SJCRH30 (cell line): ENCODE results near the gene FLRT3. TPM values are rescaled to one million over a fixed set of nuclear protein-coding genes. Genes with fewer than 3 reads are reported as not detected.
A peak's percentile ranks its signal among the peaks of the same experiment; 100 is the strongest.

Experiments used
- DNase-seq, 2 experiments: peaks; one replicate each; pipeline ENCODE4 v3.0.0-alpha.2; 2015 to 2020
- H3K27ac ChIP-seq: fragments of 250-450 bp; sonication (Bioruptor Pico); 2 replicates; pipeline ENCODE4 v1.5.1; 2020; ENCODE audit warnings: mild to moderate bottlenecking, moderate library complexity
- H3K27me3 ChIP-seq: fragments of 250-450 bp; sonication (Bioruptor Pico); 2 replicates; pipeline ENCODE4 v1.5.1; 2020; ENCODE audit warnings: mild to moderate bottlenecking, moderate library complexity
- H3K36me3 ChIP-seq: fragments of 250-450 bp; sonication (Bioruptor Pico); 2 replicates; pipeline ENCODE4 v1.5.1; 2020; ENCODE audit warnings: mild to moderate bottlenecking, moderate library complexity
- H3K4me1 ChIP-seq: fragments of 250-450 bp; sonication (Bioruptor Pico); 2 replicates; pipeline ENCODE4 v1.5.1; 2020; ENCODE audit warnings: mild to moderate bottlenecking, moderate library complexity
- H3K4me3 ChIP-seq: fragments of 250-450 bp; sonication (Bioruptor Pico); 2 replicates; pipeline ENCODE4 v1.5.1; 2020; ENCODE audit warnings: mild to moderate bottlenecking, moderate library complexity
- H3K9me3 ChIP-seq: fragments of 250-450 bp; sonication (Bioruptor Pico); replicated peaks from 2 replicates; pipeline ENCODE4 v1.5.1; 2020; ENCODE audit warnings: mild to moderate bottlenecking, moderate library complexity
- total RNA-seq: library from RNA; depleted of rRNA; stranded (reverse); fragments of >200 nt; shearing (Covaris generic); gene quantifications from 2 replicates; pipeline ENCODE4 v1.2.3, GENCODE V29; 2014

Gene FLRT3
- total RNA-seq, 1 experiment from 2014 or later, result 6.5 TPM

GRCh38 chr20:14341801-14342200, 4.4 kb upstream of the FLRT3 start:
- DNase-seq, result no peak
- H3K27ac ChIP-seq, result no peak overlapping the region
- H3K4me3 ChIP-seq, result no peak overlapping the region
- H3K4me1 ChIP-seq, result peaks cover 7% of the 10 kb centered on the region
- no peaks in the 10 kb centered on the region for H3K9me3 ChIP-seq
- H3K27me3 ChIP-seq, result no peaks in the 10 kb centered on the region
- H3K36me3 ChIP-seq, result no peaks in the 10 kb centered on the region

GRCh38 chr20:14336686-14337085, 726 bp downstream of the FLRT3 start:
- Histone ChIP-seq H3K9me3 (no peaks in the 10 kb centered on the region), H3K27ac (peak overlapping the region; percentile 44), H3K4me3 (peak overlapping the region; percentile 59), H3K36me3 (no peaks in the 10 kb centered on the region), H3K4me1 (peaks cover 4% of the 10 kb centered on the region; the same call in 1 of the 2 replicates), H3K27me3 (no peaks in the 10 kb centered on the region)
- peak; percentile 32 to 61 for DNase-seq

- Histone ChIP-seq H3K4me1 (peaks cover 4% of the 10 kb centered on the region; the same call in 1 of the 2 replicates), H3K9me3 (no peaks in the 10 kb centered on the region), H3K36me3 (no peaks in the 10 kb centered on the region), H3K27me3 (no peaks in the 10 kb centered on the region), H3K4me3 (peak overlapping the region; percentile 19), H3K27ac (no peak overlapping the region)
- peak in 1 of 2 experiments; percentile 12 for DNase-seq
Measured at GRCh38 chr20:14335052-14335451, 2.4 kb downstream of the FLRT3 start.

GRCh38 chr20:14334306-14334930, 3.0 kb downstream of the FLRT3 start:
- H3K36me3 ChIP-seq, result no peaks in the 10 kb centered on the region
- H3K27me3 ChIP-seq, result no peaks in the 10 kb centered on the region
- H3K27ac ChIP-seq, result no peak overlapping the region
- H3K4me1 ChIP-seq, result peaks cover 4% of the 10 kb centered on the region; the same call in 1 of the 2 replicates
- DNase-seq, result peak; percentile 75 to 88
- H3K9me3 ChIP-seq, result no peaks in the 10 kb centered on the region
- peak overlapping the region; percentile 19 for H3K4me3 ChIP-seq

- Histone ChIP-seq H3K36me3 (no peaks in the 10 kb centered on the region), H3K4me3 (no peak overlapping the region), H3K4me1 (peaks cover 4% of the 10 kb centered on the region; the same call in 1 of the 2 replicates)
Measured at GRCh38 chr20:14333721-14334120, 3.7 kb downstream of the FLRT3 start.

GRCh38 chr20:14332866-14333265, 4.5 kb downstream of the FLRT3 start:
- Histone ChIP-seq H3K27ac (no peak overlapping the region), H3K4me1 (peaks cover 4% of the 10 kb centered on the region; the same call in 1 of the 2 replicates), H3K36me3 (peaks cover 2% of the 10 kb centered on the region; the same call in 1 of the 2 replicates), H3K4me3 (no peak overlapping the region), H3K9me3 (no peaks in the 10 kb centered on the region), H3K27me3 (no peaks in the 10 kb centered on the region)
- DNase-seq, result no peak

More at GRCh38 chr20:14333721-14334120, 3.7 kb downstream of the FLRT3 start:
- DNase-seq, result no peak
- no peaks in the 10 kb centered on the region for H3K27me3 ChIP-seq
- H3K27ac ChIP-seq, result no peak overlapping the region
- H3K9me3 ChIP-seq, result no peaks in the 10 kb centered on the region

- no peak overlapping the region for H3K27ac ChIP-seq
- no peak overlapping the region for H3K4me3 ChIP-seq
- no peaks in the 10 kb centered on the region for H3K27me3 ChIP-seq
- DNase-seq, result no peak
- peaks cover 4% of the 10 kb centered on the region; the same call in 1 of the 2 replicates for H3K4me1 ChIP-seq
- H3K36me3 ChIP-seq, result peaks cover 8% of the 10 kb centered on the region; the same call in 1 of the 2 replicates
- H3K9me3 ChIP-seq, result no peaks in the 10 kb centered on the region
Measured at GRCh38 chr20:14331646-14332045, 5.8 kb downstream of the FLRT3 start.

GRCh38 chr20:14319704-14320103, 17.7 kb downstream of the FLRT3 start:
- H3K4me3 ChIP-seq, result no peak overlapping the region
- no peaks in the 10 kb centered on the region for H3K4me1 ChIP-seq
- H3K27ac ChIP-seq, result no peak overlapping the region
- DNase-seq, result no peak
- H3K9me3 ChIP-seq, result no peaks in the 10 kb centered on the region
- no peaks in the 10 kb centered on the region for H3K27me3 ChIP-seq
- H3K36me3 ChIP-seq, result no peaks in the 10 kb centered on the region; the same call in 1 of the 2 replicates

- no peaks in the 10 kb centered on the region for H3K36me3 ChIP-seq
- no peaks in the 10 kb centered on the region for H3K27me3 ChIP-seq
- no peaks in the 10 kb centered on the region for H3K9me3 ChIP-seq
- H3K4me3 ChIP-seq, result no peak overlapping the region
- no peak overlapping the region for H3K27ac ChIP-seq
- DNase-seq, result no peak
- no peaks in the 10 kb centered on the region for H3K4me1 ChIP-seq
Measured at GRCh38 chr20:14313341-14314020, 23.9 kb downstream of the FLRT3 start.

- no peaks in the 10 kb centered on the region for H3K4me1 ChIP-seq
- DNase-seq, result no peak
- no peaks in the 10 kb centered on the region for H3K9me3 ChIP-seq
- H3K36me3 ChIP-seq, result no peaks in the 10 kb centered on the region
- H3K27ac ChIP-seq, result no peak overlapping the region
- H3K4me3 ChIP-seq, result no peak overlapping the region
- no peaks in the 10 kb centered on the region for H3K27me3 ChIP-seq
Measured at GRCh38 chr20:14312001-14312400, 25.4 kb downstream of the FLRT3 start.

- Histone ChIP-seq H3K36me3 (no peaks in the 10 kb centered on the region), H3K4me1 (no peaks in the 10 kb centered on the region), H3K27me3 (no peaks in the 10 kb centered on the region), H3K4me3 (no peak overlapping the region), H3K27ac (no peak overlapping the region), H3K9me3 (no peaks in the 10 kb centered on the region)
- DNase-seq, result no peak
Measured at GRCh38 chr20:14310977-14311627, 26.3 kb downstream of the FLRT3 start.

GRCh38 chr20:14307956-14308355, 29.5 kb downstream of the FLRT3 start:
- H3K27ac ChIP-seq, result no peak overlapping the region
- no peaks in the 10 kb centered on the region for H3K36me3 ChIP-seq
- no peaks in the 10 kb centered on the region for H3K9me3 ChIP-seq
- H3K4me3 ChIP-seq, result no peak overlapping the region
- no peak for DNase-seq
- H3K4me1 ChIP-seq, result peaks cover 10% of the 10 kb centered on the region; the same call in 1 of the 2 replicates
- H3K27me3 ChIP-seq, result no peaks in the 10 kb centered on the region

- Histone ChIP-seq H3K36me3 (no peaks in the 10 kb centered on the region), H3K9me3 (no peaks in the 10 kb centered on the region), H3K4me1 (peaks cover 13% of the 10 kb centered on the region; the same call in 1 of the 2 replicates), H3K27me3 (no peaks in the 10 kb centered on the region), H3K4me3 (no peak overlapping the region), H3K27ac (no peak overlapping the region)
- no peak for DNase-seq
Measured at GRCh38 chr20:14304472-14304871, 32.9 kb downstream of the FLRT3 start.

- no peaks in the 10 kb centered on the region for H3K9me3 ChIP-seq
- no peak overlapping the region for H3K27ac ChIP-seq
- no peak overlapping the region for H3K4me3 ChIP-seq
- DNase-seq, result no peak
- no peaks in the 10 kb centered on the region for H3K27me3 ChIP-seq
- H3K4me1 ChIP-seq, result peaks cover 13% of the 10 kb centered on the region; the same call in 1 of the 2 replicates
- no peaks in the 10 kb centered on the region for H3K36me3 ChIP-seq
Measured at GRCh38 chr20:14303651-14304050, 33.8 kb downstream of the FLRT3 start.

GRCh38 chr20:14303106-14303505, 34.3 kb downstream of the FLRT3 start:
- no peak overlapping the region for H3K27ac ChIP-seq
- no peaks in the 10 kb centered on the region for H3K36me3 ChIP-seq
- peak; percentile 65 to 76 for DNase-seq
- peaks cover 13% of the 10 kb centered on the region; the same call in 1 of the 2 replicates for H3K4me1 ChIP-seq
- no peaks in the 10 kb centered on the region for H3K9me3 ChIP-seq
- H3K4me3 ChIP-seq, result no peak overlapping the region
- H3K27me3 ChIP-seq, result no peaks in the 10 kb centered on the region
